ENCODE measurements around the gene USP32.
A peak's percentile ranks its signal among the peaks of the same experiment; 100 is the strongest.
"Not testable (repeated sequence)": the region's sequence is repeated elsewhere in the genome, so short reads cannot be mapped to it uniquely, and the experiment has no call there.

USP32 gene

GRCh38 chr17:60401819-60402218, 9.9 kb upstream of the USP32 start:
- no peak for DNase-seq

GRCh38 chr17:60398227-60398959, 6.5 kb upstream of the USP32 start:
- no peak for DNase-seq

- DNase-seq: no peak
These were observed 4.5 kb upstream of the USP32 start for GRCh38 chr17:60396412-60396811.

DNA sequence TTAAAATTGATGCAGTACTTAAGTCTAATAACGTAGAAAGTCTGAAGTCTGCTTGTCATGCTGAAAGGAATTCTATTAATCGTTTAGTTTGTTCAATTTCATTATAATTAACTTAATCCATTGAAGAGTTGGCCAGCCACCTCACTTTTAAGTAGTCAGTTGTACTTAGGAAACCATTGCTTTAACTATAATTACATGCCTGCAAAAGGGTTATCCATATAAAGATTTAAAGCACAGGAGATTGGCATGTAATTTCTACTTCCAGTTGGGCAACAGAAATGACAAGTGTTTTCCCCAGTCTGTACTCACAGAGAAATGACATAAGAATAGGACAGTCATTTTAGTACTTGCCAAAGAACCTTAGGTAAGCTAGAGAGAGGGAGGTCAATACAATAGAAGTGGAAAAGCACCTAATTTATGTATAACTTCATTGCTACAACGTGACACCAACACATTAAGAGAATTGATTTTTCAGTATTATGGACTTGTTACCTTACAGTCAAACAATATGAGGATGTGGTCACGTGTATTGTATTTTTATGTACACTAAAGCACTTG, 3.7 kb upstream of the USP32 start:
- DNase-seq: no peak

GRCh38 chr17:60393840-60394723, 2.1 kb upstream of the USP32 start:
- DNase-seq: no peak

GRCh38 chr17:60392845-60393702, 1.1 kb upstream of the USP32 start:
- DNase-seq: peak; percentile 21 to 23

DNA sequence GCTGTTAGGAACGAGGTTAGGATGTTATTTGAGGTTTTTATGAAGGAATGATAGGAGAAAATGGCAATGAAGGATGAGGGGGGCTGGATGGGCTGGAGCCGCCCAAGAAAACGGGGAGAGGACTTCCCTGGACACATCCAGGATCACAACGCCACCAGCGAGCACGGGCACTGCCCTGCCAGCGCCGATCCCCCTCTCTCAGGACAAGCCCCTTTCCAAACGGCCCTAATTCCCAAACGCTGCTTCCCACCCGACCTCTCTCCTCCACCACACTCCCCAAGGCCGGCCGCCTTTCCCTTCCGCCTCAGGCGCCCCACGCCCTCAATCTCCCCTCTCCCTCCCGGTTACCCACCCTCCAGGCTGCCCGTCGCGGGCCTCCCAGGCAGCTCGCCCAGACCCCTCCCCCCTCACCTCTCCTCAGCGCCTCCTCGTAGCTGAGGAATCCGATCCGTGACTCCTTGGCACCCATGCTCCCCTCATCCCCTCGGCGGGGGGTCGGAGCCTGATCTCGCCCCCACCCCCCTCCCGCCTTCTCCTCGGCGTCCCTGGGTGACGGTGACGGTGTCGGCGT, 377 bp downstream of the USP32 start:
- no peak for DNase-seq

DNA sequence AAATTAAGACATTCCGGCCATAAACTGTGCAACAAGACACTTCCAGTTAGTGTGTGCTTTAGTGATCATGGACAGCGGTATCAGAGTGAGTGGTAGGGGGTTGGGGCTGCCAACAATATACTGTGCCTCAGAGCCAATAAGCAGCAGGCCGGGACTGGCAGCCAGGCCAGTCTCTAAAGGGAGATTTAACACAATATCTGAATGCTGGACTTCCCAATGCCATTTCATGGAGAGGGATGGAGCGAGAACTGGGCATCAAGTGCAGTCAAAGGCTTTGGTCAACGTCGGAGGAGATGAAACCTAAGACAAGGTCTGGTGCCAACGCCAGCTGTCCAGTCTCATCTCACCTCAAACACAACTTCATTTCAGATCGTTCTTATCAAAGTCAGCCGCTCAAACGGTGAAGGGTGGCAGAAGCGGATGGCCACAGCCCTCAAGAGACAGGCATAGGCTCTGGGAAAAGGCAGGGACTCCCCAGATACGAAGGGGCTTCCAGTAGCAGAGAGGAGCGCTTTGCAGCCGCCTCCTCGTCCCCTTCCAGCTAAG, 935 bp downstream of the USP32 start:
- DNase-seq: peak; percentile 12 to 24

DNA sequence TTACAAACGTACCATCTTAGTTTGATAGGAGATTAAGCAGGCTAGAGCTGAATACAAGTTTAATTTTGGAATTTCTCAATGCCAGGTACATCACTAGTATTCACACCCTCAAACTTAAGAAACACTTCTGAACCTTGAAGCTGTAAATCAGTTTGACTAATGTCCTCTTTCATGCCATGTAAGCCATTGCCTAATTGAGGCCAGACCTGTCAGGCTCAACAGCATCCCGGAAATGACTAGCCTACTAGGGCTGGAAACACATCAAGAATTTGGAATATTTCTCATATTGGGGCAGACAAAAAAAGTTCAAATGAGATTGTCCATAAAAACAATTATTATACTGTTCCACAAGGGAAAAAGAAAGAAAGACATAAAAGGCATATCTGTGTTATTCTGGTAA, 1.7 kb downstream of the USP32 start:
- no peak for DNase-seq

DNA sequence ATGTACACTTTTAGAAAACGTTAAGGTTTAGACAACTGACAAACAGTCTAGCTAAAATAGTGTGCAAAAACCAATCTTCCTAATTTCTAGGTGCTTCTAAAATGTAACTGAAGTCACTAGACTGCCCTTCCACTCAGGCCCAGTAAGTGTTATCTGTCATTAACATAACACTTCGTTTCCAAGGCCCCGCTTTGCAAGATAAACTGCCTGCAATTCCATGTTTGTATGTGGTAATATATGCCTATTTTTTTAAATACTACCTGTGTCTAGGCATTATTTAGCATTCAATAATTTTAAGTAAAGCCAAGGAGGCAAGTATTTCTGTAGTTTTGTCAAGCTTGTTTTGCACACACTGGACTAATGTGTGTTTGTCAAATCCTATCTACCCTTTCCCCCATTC, 3.2 kb downstream of the USP32 start:
- DNase-seq: no peak

- DNase-seq: no peak
These were observed 4.3 kb downstream of the USP32 start for GRCh38 chr17:60387666-60388065.

GRCh38 chr17:60386147-60387058, 5.5 kb downstream of the USP32 start:
- no peak for DNase-seq

DNA sequence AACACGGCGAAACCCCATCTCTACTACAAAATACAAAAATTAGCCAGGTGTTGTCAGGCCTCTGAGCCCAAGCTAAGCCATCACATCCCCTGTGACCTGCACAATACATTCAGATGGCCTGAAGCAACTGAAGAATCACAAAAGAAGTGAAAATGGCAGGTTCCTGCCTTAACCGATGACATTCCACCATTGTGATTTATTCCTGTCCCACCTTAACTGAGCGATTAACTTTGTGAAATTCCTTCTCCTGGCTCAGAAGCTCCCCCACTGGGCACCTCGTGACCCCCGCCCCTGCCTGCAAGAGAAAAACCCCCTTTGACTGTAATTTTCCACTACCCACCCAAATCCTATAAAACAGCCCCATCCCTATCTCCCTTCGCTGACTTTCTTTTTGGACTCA, 7.0 kb downstream of the USP32 start:
- not testable (repeated sequence) for DNase-seq

DNA sequence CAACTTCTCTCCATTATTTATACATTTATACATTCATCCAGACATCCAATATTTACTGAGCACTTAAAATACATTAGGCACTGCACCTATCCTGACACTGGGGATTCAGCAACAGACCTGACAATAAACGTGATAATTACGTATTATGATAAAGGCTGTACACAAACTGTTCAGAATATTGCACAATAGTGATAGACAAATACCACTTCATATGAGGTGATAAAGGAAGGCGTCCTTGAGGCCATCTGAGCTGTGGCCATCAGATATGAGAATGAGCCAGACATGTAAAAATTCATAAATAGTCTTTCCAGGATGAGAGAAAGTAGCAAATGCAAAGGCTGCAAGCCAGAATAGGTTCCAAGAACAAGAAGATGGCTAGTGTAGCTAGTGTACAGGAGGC, 8.6 kb downstream of the USP32 start:
- no peak for DNase-seq

DNA sequence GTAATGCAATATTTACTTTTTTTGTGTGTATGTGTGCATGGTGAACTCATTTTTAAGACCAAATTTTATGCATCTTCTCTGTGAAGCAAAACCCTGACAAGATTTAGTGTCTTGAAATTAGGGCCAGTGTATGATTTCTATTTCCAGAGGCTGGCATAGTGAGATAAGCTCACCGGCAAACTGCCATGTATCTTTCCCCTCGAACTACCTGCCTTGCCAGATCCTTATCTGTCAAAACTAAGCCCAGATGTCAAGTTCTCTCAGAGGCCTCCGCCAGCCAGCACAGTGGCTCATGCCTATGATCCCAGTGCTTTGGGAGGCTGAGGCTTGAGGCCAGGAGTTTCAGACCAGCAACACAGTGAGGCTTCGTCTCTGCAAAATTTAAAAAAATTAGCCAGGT, 10.0 kb downstream of the USP32 start:
- DNase-seq: no peak

GRCh38 chr17:60379461-60379860, 12.5 kb downstream of the USP32 start:
- DNase-seq: not testable (repeated sequence)

DNA sequence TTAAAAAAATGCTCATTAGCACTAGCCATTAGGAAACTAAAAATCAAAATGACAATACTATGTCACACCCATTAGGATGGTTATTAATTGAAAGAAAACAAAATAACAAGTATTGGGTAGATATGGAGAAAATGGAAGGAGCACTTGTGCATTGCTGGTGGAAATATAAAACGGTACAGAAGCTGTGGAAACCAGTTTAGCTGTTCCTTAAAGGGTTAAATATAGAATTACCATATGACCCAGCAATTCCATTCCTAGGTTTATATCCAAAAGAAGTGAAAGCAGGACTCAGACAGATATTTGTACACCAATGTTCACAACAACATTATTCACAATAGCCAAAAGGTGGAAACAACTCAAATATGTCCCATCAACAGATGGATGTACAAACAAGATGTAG, 13.7 kb downstream of the USP32 start:
- not testable (repeated sequence) for DNase-seq

- no peak for DNase-seq
These were observed 19.0 kb downstream of the USP32 start for GRCh38 chr17:60372790-60373483.

GRCh38 chr17:60371818-60372510, 20.0 kb downstream of the USP32 start:
- no peak for DNase-seq

- no peak for DNase-seq
These were observed 20.5 kb downstream of the USP32 start for GRCh38 chr17:60371416-60371815.
